GM20431 (cell line): ENCODE data around the gene UQCC2.

ENCODE experiments used
- in situ Hi-C: fragments of 300-500 bp; cut with MseI, MboI; formaldehyde crosslinking; loops from one replicate; pipeline ENCODE4 v1.15.0; 2020; ENCODE audit warnings: low sequenced_read_pairs; ENCODE audit not compliant: unreplicated experiment

The UQCC2 gene

GRCh38 chr6:33727126-33727525 is 15.6 kb upstream of the UQCC2 start:
- in situ Hi-C loops, result no loop called here

- in situ Hi-C loops, result no loop called here
Measured at GRCh38 chr6:33726696-33727095, 15.2 kb upstream of the UQCC2 start.

- in situ Hi-C loops, result no loop called here
Measured at GRCh38 chr6:33725891-33726673, 14.6 kb upstream of the UQCC2 start.

GRCh38 chr6:33725222-33725621 is 13.7 kb upstream of the UQCC2 start:
- in situ Hi-C loops, result no loop called here

GRCh38 chr6:33724102-33725023 is 12.9 kb upstream of the UQCC2 start:
- in situ Hi-C loops, result no loop called here

- in situ Hi-C loops, result no loop called here
Measured at GRCh38 chr6:33723371-33724085, 12.0 kb upstream of the UQCC2 start.

DNA sequence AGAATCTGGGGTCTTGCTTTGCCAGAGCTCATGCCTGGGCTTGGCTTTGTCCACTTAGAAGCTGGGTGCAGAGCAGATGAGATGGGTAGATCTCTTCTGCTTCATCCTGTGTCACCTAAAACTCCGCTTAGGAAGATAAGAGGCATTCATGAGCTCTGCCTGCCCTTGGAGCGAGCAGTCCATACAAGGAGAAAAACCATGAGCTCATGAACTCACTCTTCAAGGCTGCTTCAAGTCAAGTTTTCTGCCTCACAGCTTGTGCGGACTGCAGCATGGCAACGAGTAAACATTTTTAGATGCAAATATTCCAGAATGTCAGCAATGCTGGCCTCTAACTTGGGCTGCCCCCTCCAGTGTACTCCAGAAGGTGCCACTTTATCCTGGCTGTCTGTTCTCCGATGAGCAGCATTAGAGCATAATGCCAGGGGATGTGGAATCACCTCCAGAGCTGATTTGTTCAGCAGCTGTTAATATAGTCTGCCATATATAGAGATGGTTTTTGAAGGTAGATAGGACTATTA is 10.7 kb upstream of the UQCC2 start:
- in situ Hi-C loops, result no loop called here

DNA sequence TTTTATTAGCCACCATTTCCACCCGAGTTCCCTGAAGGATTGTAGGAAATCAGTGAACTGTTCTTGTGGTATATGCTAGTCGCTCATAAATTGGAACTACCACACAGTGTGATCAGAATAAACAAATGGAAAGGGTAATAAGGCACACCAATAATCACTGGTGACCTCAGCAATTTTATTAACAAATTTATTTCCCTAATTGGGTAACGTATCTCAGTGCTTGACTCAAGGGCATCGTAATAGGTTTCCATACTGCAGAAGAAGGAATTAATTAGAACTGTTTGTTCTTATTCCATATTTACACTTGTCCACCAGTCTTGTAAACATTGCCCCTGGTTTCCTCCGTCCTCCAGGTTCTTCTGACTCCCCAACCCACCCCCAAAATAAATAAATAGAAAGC is 10.0 kb upstream of the UQCC2 start:
- in situ Hi-C loops, result no loop called here

GRCh38 chr6:33720998-33721397 is 9.5 kb upstream of the UQCC2 start:
- in situ Hi-C loops, result no loop called here

- in situ Hi-C loops, result no loop called here
Measured at GRCh38 chr6:33719326-33719987, 8.0 kb upstream of the UQCC2 start.

DNA sequence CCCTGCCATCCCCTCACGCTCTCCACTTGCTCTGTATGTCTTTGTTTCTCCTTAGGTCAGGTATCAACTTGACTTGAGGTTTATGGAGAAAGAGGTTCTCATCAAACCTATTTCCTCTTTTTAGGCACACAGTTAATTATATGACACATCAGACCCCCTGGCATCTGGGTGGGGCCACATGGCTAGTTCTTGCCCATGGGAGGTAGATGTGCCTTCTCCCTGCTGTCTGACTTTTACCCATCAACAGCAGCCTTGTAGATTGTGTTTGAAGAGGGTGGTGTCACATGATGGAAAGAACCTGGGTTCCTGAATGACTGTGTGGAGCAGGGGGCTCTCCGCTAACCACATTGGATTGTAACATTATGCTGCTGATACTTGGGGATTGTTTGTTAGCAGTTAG is 7.2 kb upstream of the UQCC2 start:
- in situ Hi-C loops, result no loop called here

GRCh38 chr6:33717934-33718455 is 6.5 kb upstream of the UQCC2 start:
- in situ Hi-C loops, result no loop called here

DNA sequence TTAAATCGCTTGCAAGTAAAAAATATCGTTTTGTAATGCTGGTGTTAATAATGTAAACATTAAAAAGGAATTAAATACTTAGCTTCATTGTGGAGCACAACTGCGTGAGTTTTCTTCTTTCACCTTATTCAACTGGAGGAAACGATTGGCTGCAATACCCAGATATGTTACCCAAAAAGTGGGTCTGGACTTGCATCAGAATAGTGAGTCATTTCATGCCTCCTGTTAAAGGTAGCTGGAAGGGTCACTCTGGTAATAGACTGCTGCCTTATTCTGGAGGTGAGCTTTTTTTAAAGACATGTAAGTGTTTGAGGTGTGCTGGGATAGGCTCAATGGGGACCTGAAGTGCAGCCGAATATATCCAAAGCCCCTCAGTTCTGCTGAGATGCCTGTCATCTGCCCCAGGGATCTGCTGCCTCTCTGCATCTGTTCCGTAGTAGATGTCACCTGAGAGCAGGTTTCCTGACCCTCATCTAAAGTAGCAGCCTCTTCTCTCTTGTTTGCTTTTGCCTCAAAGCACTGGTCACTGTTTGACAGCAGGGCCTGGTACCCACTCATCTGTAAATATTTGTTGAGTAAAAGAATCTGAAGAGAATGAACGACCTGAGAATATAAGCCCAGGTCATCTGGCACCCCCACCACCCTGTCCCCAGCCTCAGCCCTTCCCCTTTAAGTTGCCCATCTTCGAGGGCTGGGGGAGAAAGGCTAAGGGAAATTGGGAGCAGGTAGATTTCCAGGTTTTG is 5.6 kb upstream of the UQCC2 start:
- in situ Hi-C loops, result no loop called here

- in situ Hi-C loops, result no loop called here
Measured at GRCh38 chr6:33716379-33716778, 4.9 kb upstream of the UQCC2 start.

DNA sequence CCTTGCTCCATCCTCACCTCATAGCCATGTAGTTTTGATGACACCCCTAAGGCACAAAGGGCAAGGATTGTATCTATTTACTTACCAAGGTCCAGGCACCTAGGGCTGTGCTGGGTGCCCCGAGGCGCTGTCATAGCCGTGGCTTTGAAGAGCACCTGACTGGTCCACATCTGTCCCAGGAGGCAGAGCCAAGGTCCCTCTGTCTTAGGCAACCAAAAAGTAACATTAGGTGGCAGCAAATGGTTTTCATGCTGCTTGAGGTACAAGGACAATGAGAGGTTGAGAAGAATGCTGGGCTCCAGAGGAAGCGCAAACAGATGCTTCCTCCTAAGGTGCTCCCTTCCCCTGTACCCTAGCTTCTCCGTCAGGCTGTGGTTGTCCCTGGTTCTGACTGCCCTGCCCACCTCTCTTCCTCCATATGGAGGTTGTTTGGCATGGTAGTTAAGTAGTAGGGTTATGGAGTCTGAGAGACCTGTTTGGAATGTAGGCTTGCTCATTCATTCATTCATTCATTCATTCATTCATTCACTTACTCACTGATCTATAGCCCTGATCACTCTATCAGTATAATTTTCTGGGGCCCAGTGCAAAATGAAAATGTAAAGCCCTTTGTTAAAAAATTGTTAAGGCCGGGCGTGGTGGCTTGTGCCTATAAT is 3.0 kb upstream of the UQCC2 start:
- in situ Hi-C loops, result no loop called here

- in situ Hi-C loops, result no loop called here
Measured at GRCh38 chr6:33713786-33714185, 2.3 kb upstream of the UQCC2 start.

GRCh38 chr6:33712914-33713313 is 1.4 kb upstream of the UQCC2 start:
- in situ Hi-C loops, result no loop called here

- in situ Hi-C loops, result no loop called here
Measured at GRCh38 chr6:33710296-33711121, 991 bp downstream of the UQCC2 start.
